ENCODE measurements around the gene ODAD3.
"Not testable (repeated sequence)": the region's sequence is repeated elsewhere in the genome, so short reads cannot be mapped to it uniquely, and the experiment has no call there.

ODAD3 gene

GRCh38 chr19:11468266-11468845 is 33.4 kb upstream of the ODAD3 start:
- not testable (repeated sequence) for H3K4me3 Mint-ChIP-seq, H3K9me3 Mint-ChIP-seq, ATAC-seq, H3K4me1 Mint-ChIP-seq, H3K27me3 Mint-ChIP-seq, H3K27ac Mint-ChIP-seq, H3K36me3 Mint-ChIP-seq

GRCh38 chr19:11465600-11465999 is 30.7 kb upstream of the ODAD3 start:
- Mint-ChIP-seq H3K27ac (no peak overlapping the region), H3K4me1 (no peaks in the 10 kb centered on the region), H3K9me3 (no peaks in the 10 kb centered on the region), H3K36me3 (no peaks in the 10 kb centered on the region), H3K27me3 (peaks cover 4% of the 10 kb centered on the region), H3K4me3 (no peak overlapping the region)
- no peak for ATAC-seq

- Mint-ChIP-seq H3K27ac (no peak overlapping the region), H3K27me3 (peaks cover 14% of the 10 kb centered on the region), H3K36me3 (no peaks in the 10 kb centered on the region), H3K4me3 (no peak overlapping the region), H3K4me1 (no peaks in the 10 kb centered on the region), H3K9me3 (no peaks in the 10 kb centered on the region)
- no peak for ATAC-seq
Observed at GRCh38 chr19:11464333-11465265, 29.7 kb upstream of the ODAD3 start.

DNA sequence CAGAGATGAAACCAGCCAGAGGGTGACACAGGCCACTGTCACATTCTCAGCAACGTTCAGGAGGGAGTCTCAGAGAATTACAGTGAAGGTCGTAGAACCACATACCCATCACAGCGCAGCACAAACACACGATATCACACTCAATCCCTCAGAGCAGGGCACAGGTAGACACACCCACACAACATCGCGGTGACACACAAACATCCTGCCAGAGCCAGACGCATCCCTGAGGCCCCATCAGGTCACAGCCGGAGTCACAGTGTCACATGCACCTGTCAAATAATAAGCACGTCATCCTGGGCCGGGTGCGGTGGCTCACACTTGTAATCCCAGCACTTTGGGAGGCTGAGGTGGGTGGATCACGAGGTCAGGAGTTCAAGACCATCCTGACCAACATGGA is 28.5 kb upstream of the ODAD3 start:
- no peak overlapping the region for H3K4me3 Mint-ChIP-seq
- H3K27me3 Mint-ChIP-seq: peaks cover 22% of the 10 kb centered on the region
- ATAC-seq: no peak
- H3K36me3 Mint-ChIP-seq: no peaks in the 10 kb centered on the region
- no peak overlapping the region for H3K27ac Mint-ChIP-seq
- H3K9me3 Mint-ChIP-seq: no peaks in the 10 kb centered on the region
- no peaks in the 10 kb centered on the region for H3K4me1 Mint-ChIP-seq

DNA sequence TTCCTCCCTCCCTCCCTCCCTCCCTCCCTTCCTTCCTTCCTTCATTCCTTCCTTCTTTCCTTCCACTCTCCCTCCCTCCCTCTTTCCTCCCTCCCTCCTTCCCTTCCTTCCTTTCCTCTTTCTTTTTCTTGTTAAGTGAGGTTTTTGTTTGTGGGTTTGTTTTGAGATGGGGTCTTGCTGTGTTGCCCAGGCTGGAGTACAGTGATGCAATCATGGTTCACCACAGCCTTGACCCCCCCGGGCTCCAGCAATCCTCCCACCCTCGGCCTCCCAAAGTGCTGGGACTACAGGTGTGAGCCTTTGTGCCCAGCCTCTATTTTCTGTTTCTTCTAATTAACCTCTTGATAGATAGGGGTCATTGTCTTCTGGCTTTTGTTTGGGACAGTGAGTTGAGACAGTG is 26.5 kb upstream of the ODAD3 start:
- no peak for ATAC-seq
- Mint-ChIP-seq H3K27me3 (peaks cover 33% of the 10 kb centered on the region), H3K27ac (no peak overlapping the region), H3K4me3 (no peak overlapping the region), H3K9me3 (no peaks in the 10 kb centered on the region), H3K36me3 (no peaks in the 10 kb centered on the region), H3K4me1 (no peaks in the 10 kb centered on the region)

- no peaks in the 10 kb centered on the region for H3K4me1 Mint-ChIP-seq
- no peak for ATAC-seq
- no peaks in the 10 kb centered on the region for H3K9me3 Mint-ChIP-seq
Observed at GRCh38 chr19:11460207-11460606, 25.3 kb upstream of the ODAD3 start.

GRCh38 chr19:11458912-11459311 is 24.0 kb upstream of the ODAD3 start:
- not testable (repeated sequence) for H3K9me3 Mint-ChIP-seq, H3K4me1 Mint-ChIP-seq, H3K36me3 Mint-ChIP-seq, H3K4me3 Mint-ChIP-seq, H3K27ac Mint-ChIP-seq, ATAC-seq
- H3K27me3 Mint-ChIP-seq: peaks cover 33% of the 10 kb centered on the region

More at GRCh38 chr19:11460207-11460606, 25.3 kb upstream of the ODAD3 start:
- no peaks in the 10 kb centered on the region for H3K36me3 Mint-ChIP-seq
- H3K27ac Mint-ChIP-seq: no peak overlapping the region
- no peak overlapping the region for H3K4me3 Mint-ChIP-seq
- peaks cover 33% of the 10 kb centered on the region for H3K27me3 Mint-ChIP-seq

DNA sequence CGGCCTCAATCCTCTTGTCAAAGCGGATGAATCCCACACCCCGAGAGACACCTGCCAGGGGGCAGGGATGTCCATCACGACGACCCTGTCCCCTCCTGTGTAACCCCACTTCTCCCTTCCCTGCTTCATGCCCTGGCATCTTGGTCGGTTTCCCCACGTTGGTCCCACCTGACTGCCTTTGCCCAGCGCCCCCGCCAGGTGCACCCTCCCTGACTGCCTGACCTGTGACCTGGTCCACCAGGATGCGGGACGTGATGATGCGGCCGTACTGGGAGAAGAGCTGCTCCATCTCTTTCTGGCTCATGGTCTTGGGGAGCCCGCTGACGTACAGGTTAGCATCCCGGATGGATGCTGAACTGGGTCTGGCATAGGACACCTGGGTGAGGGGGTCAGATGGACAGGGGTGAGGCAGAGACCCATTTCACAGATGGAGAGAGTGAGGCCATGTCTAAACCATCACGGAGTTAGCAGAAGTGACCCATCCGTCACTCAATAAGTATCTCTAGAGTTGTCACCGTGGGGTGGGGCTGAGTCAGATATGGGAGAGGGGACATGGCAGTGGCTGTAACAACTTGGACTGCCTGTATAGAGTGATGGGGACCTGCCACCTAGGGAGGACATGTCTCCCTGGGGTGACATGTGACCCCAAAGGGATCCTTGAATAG is 23.4 kb upstream of the ODAD3 start:
- H3K27me3 Mint-ChIP-seq: peaks cover 33% of the 10 kb centered on the region

GRCh38 chr19:11457831-11458230 is 22.9 kb upstream of the ODAD3 start:
- no peak overlapping the region for H3K4me3 Mint-ChIP-seq
- ATAC-seq: no peak
- no peaks in the 10 kb centered on the region for H3K9me3 Mint-ChIP-seq
- peaks cover 36% of the 10 kb centered on the region for H3K27me3 Mint-ChIP-seq
- H3K4me1 Mint-ChIP-seq: peaks cover under 1% of the 10 kb centered on the region
- H3K27ac Mint-ChIP-seq: no peak overlapping the region
- no peaks in the 10 kb centered on the region for H3K36me3 Mint-ChIP-seq

More for the DNA sequence above, 23.4 kb upstream of the ODAD3 start:
- Mint-ChIP-seq H3K27ac (no peak overlapping the region), H3K4me1 (no peaks in the 10 kb centered on the region), H3K4me3 (no peak overlapping the region), H3K9me3 (no peaks in the 10 kb centered on the region), H3K36me3 (no peaks in the 10 kb centered on the region)
- ATAC-seq: no peak

DNA sequence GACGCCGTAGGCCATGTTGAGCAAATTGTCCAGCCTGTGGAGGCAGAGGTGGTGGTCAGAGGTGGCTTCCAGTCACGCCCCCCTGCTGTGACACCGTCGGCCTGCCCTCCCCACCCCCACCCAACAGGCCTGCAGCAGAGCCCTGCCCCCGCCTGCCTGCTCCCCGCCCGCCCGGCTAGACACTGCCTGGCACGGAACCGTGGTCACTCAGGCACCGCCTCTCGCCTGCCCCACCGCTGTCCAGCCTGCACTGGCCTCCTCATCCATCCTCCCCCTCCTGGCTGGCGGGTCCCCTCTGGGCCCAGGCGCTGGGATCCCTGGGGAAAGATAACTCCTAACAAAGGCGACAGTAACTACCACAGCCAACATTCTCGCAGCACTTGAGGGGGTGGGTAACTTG is 22.2 kb upstream of the ODAD3 start:
- no peaks in the 10 kb centered on the region for H3K9me3 Mint-ChIP-seq
- H3K27me3 Mint-ChIP-seq: peaks cover 43% of the 10 kb centered on the region
- ATAC-seq: no peak
- H3K4me1 Mint-ChIP-seq: peaks cover 7% of the 10 kb centered on the region
- H3K4me3 Mint-ChIP-seq: no peak overlapping the region
- no peaks in the 10 kb centered on the region for H3K36me3 Mint-ChIP-seq
- no peak overlapping the region for H3K27ac Mint-ChIP-seq

- peaks cover 12% of the 10 kb centered on the region for H3K4me1 Mint-ChIP-seq
- H3K36me3 Mint-ChIP-seq: no peaks in the 10 kb centered on the region
- ATAC-seq: no peak
Observed at GRCh38 chr19:11456659-11457058, 21.7 kb upstream of the ODAD3 start.

GRCh38 chr19:11455233-11455554 is 20.3 kb upstream of the ODAD3 start:
- not testable (repeated sequence) for H3K36me3 Mint-ChIP-seq, H3K4me3 Mint-ChIP-seq, H3K27ac Mint-ChIP-seq, ATAC-seq, H3K9me3 Mint-ChIP-seq
- Mint-ChIP-seq H3K27me3 (peaks cover 37% of the 10 kb centered on the region), H3K4me1 (peaks cover 19% of the 10 kb centered on the region)

More at GRCh38 chr19:11456659-11457058, 21.7 kb upstream of the ODAD3 start:
- H3K4me3 Mint-ChIP-seq: no peak overlapping the region
- H3K27me3 Mint-ChIP-seq: peaks cover 45% of the 10 kb centered on the region
- no peaks in the 10 kb centered on the region for H3K9me3 Mint-ChIP-seq
- H3K27ac Mint-ChIP-seq: no peak overlapping the region

DNA sequence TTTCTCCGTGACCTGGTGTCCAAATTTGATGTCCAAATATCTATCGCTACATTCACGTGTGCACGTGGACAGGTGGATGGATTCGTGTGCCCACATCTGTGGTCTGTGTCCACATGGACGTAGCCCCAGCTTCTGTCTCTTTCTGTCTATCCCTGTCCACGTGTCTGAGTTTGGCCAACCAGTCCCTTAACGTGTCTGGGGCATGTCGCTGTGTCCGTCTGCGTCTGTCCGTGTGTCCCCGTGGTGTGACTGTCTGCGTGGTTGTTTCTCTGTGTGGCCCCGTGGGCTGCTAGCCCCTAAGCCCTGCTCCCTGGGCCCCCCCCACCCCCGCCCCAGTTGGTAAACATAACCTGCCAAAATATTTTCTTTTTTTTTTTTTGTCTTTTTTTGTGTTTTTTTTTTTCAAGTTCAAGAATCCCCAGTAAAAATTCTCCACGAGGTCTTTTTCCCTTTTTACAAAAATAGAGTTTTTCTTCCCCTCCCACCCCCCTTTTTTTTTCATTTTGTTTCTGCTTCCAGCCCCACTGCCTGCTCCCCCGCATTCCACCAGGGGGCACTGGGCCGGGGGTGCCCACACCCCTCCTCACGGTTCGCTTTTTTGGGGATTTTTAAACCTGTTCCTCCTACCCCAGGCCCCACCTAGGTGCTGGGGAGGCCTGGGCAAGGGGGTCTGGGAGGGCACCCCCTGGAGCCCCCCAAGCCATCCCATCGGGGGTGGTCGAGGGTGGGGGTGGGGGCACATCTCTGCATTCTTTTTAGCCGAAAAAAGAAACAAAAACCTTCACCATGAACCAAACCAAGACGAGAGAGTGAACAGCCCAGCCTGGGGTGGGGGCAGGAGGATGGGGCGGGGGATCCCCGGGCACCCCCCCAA is 18.8 kb upstream of the ODAD3 start:
- Mint-ChIP-seq H3K4me3 (no peak overlapping the region), H3K4me1 (peaks cover 19% of the 10 kb centered on the region), H3K9me3 (no peaks in the 10 kb centered on the region), H3K27ac (no peak overlapping the region), H3K36me3 (peaks cover 23% of the 10 kb centered on the region), H3K27me3 (peaks cover 27% of the 10 kb centered on the region)
- ATAC-seq: peak; percentile 9

- ATAC-seq: no peak
- Mint-ChIP-seq H3K27ac (peak overlapping the region; percentile 58), H3K4me3 (peak overlapping the region; percentile 44), H3K36me3 (peaks cover 28% of the 10 kb centered on the region), H3K4me1 (peaks cover 19% of the 10 kb centered on the region), H3K9me3 (no peaks in the 10 kb centered on the region), H3K27me3 (peaks cover 17% of the 10 kb centered on the region)
Observed at GRCh38 chr19:11452620-11453310, 17.8 kb upstream of the ODAD3 start.

Data from stimulated activated memory B cell treated with anti-CD40 and anti-IgM and Interleukin-4, amounts not matched to agents 10 μg/mL and 1 μg/mL and 100 μg/mL, for 72 hours (primary cell).